H9 (cell line): ENCODE data around the gene APOL4. TPM values are rescaled to one million over a fixed set of nuclear protein-coding genes. Genes with fewer than 3 reads are reported as not detected.

Experiments used
- DNase-seq: peaks from one replicate; pipeline ENCODE4 v3.0.0-alpha.2; 2017
- H2AFZ ChIP-seq: one replicate; pipeline ENCODE4 v1.6.1; 2013; ENCODE audit warnings: mild to moderate bottlenecking, low read length, control low read depth, moderate library complexity
- H2AK5ac ChIP-seq: 2 replicates; pipeline ENCODE4 v1.6.1; 2013; ENCODE audit warnings: low read length, control low read depth, mixed read lengths; ENCODE audit not compliant: insufficient read length
- H2BK120ac ChIP-seq: one replicate; pipeline ENCODE4 v1.6.1; 2013; ENCODE audit warnings: low read depth, mild to moderate bottlenecking, low read length, control low read depth, inconsistent platforms; ENCODE audit not compliant: poor library complexity, severe bottlenecking
- H2BK12ac ChIP-seq: 2 replicates; pipeline ENCODE4 v1.6.1; 2013; ENCODE audit warnings: low read length, control low read depth, mixed read lengths, low read depth; ENCODE audit not compliant: insufficient read length
- H2BK15ac ChIP-seq: 2 replicates; pipeline ENCODE4 v1.6.1; 2013; ENCODE audit warnings: low read depth, low read length, control low read depth
- H2BK20ac ChIP-seq: one replicate; pipeline ENCODE4 v1.6.1; 2013; ENCODE audit warnings: low read depth, mild to moderate bottlenecking, low read length, control low read depth, inconsistent platforms; ENCODE audit not compliant: poor library complexity, severe bottlenecking
- H2BK5ac ChIP-seq: 2 replicates; pipeline ENCODE4 v1.6.1; 2013; ENCODE audit warnings: low read length, control low read depth, mixed read lengths; ENCODE audit not compliant: insufficient read length
- H3K14ac ChIP-seq: 2 replicates; pipeline ENCODE4 v1.6.1; 2013; ENCODE audit warnings: low read length, control low read depth; ENCODE audit not compliant: insufficient read depth
- H3K18ac ChIP-seq: 2 replicates; pipeline ENCODE4 v1.6.1; 2013; ENCODE audit warnings: low read depth, mild to moderate bottlenecking, mixed read lengths, low read length, control low read depth; ENCODE audit not compliant: insufficient read length
- H3K23ac ChIP-seq: 2 replicates; pipeline ENCODE4 v1.6.1; 2013; ENCODE audit warnings: low read length, control low read depth, mixed read lengths, low read depth; ENCODE audit not compliant: insufficient read length
- H3K23me2 ChIP-seq: 2 replicates; pipeline ENCODE4 v1.6.1; 2013; ENCODE audit warnings: low read depth, mild to moderate bottlenecking, mixed read lengths, low read length, control low read depth; ENCODE audit not compliant: insufficient read length, poor library complexity, severe bottlenecking
- H3K27ac ChIP-seq: 2 replicates; pipeline ENCODE4 v1.5.1; 2013; ENCODE audit warnings: low read length, control low read depth, mixed read lengths, low read depth; ENCODE audit not compliant: insufficient read length
- H3K27me3 ChIP-seq: 2 replicates; pipeline ENCODE4 v1.6.1; 2013; ENCODE audit warnings: low read length, control low read depth, inconsistent platforms; ENCODE audit not compliant: insufficient read depth
- H3K4ac ChIP-seq: 2 replicates; pipeline ENCODE4 v1.6.1; 2013; ENCODE audit warnings: low read depth, mild to moderate bottlenecking, control low read depth, inconsistent platforms, low read length, moderate library complexity
- H3K4me1 ChIP-seq: 2 replicates; pipeline ENCODE4 v1.6.1; 2013; ENCODE audit warnings: low read length, control low read depth, inconsistent platforms; ENCODE audit not compliant: insufficient read depth
- H3K4me2 ChIP-seq: 2 replicates; pipeline ENCODE4 v1.6.1; 2013; ENCODE audit warnings: low read length, control low read depth, mixed read lengths; ENCODE audit not compliant: insufficient read length, insufficient read depth
- H3K56ac ChIP-seq: 2 replicates; pipeline ENCODE4 v1.6.1; 2013; ENCODE audit warnings: low read depth, mild to moderate bottlenecking, mixed read lengths, low read length, control low read depth; ENCODE audit not compliant: insufficient read length
- H3K79me1 ChIP-seq: 2 replicates; pipeline ENCODE4 v1.6.1; 2013; ENCODE audit warnings: low read depth, mild to moderate bottlenecking, moderate library complexity, low read length, control low read depth, inconsistent platforms; ENCODE audit not compliant: insufficient read depth, poor library complexity, severe bottlenecking
- H3K79me2 ChIP-seq: 2 replicates; pipeline ENCODE4 v1.6.1; 2013; ENCODE audit warnings: low read length, control low read depth, inconsistent platforms; ENCODE audit not compliant: insufficient read depth
- H3K9ac ChIP-seq: 2 replicates; pipeline ENCODE4 v1.6.1; 2013; ENCODE audit warnings: low read length, control low read depth, mixed read lengths; ENCODE audit not compliant: insufficient read length; ENCODE audit errors: extremely low read depth
- H3K9me3 ChIP-seq: one replicate; pipeline ENCODE4 v1.6.1; 2013; ENCODE audit warnings: low read depth, low read length, inconsistent platforms; ENCODE audit not compliant: control insufficient read depth
- H3T11ph ChIP-seq: one replicate; pipeline ENCODE4 v1.6.1; 2013; ENCODE audit warnings: mild to moderate bottlenecking, low read length, control low read depth, inconsistent platforms
- H4K20me1 ChIP-seq: one replicate; pipeline ENCODE4 v1.6.1; 2013; ENCODE audit not compliant: control insufficient read depth, insufficient read length, insufficient read depth
- H4K5ac ChIP-seq: 2 replicates; pipeline ENCODE4 v1.6.1; 2013; ENCODE audit warnings: low read depth, mild to moderate bottlenecking, mixed read lengths, low read length, control low read depth; ENCODE audit not compliant: insufficient read length
- H4K8ac ChIP-seq: replicated peaks from 2 replicates; pipeline ENCODE4 v1.6.1; 2013; ENCODE audit warnings: low read length, control low read depth, mixed read lengths, low read depth; ENCODE audit not compliant: insufficient read length
- H4K91ac ChIP-seq: 2 replicates; pipeline ENCODE4 v1.6.1; 2013; ENCODE audit warnings: low read depth, mild to moderate bottlenecking, moderate library complexity, mixed read lengths, low read length, control low read depth; ENCODE audit not compliant: insufficient read length
- H3K27ac Mint-ChIP-seq, 3 experiments: 2 replicates in 2 of 3; 3 replicates in 1 of 3; pipeline ENCODE4 v1.8.0; 2020 to 2021; ENCODE audit warnings: mixed read lengths in 3 of 3, mild to moderate bottlenecking in 1 of 3, moderate library complexity in 1 of 3
- H3K27me3 Mint-ChIP-seq: 2 replicates; pipeline ENCODE4 v1.8.0; 2021; ENCODE audit warnings: low read depth, mild to moderate bottlenecking, moderate library complexity, mixed read lengths
- H3K36me3 Mint-ChIP-seq, 3 experiments: 2 replicates in 2 of 3; 3 replicates in 1 of 3; pipeline ENCODE4 v1.8.0; 2020 to 2021; ENCODE audit warnings: low read depth in 3 of 3, mixed read lengths in 3 of 3; ENCODE audit not compliant: insufficient read depth in 1 of 3
- H3K4me1 Mint-ChIP-seq, 2 experiments: 2 replicates each; pipeline ENCODE4 v1.8.0; 2020; ENCODE audit warnings: mixed read lengths in 2 of 2
- H3K4me3 Mint-ChIP-seq, 2 experiments: 2 replicates in 1 of 2; 3 replicates in 1 of 2; pipeline ENCODE4 v1.8.0; 2020 to 2021; ENCODE audit warnings: mild to moderate bottlenecking in 2 of 2, mixed read lengths in 2 of 2, moderate library complexity in 1 of 2
- H3K9me3 Mint-ChIP-seq, 2 experiments: 2 replicates in 1 of 2; 3 replicates in 1 of 2; pipeline ENCODE4 v1.8.0; 2020; ENCODE audit warnings: mild to moderate bottlenecking in 2 of 2, mixed read lengths in 2 of 2, moderate library complexity in 1 of 2
- CTCF ChIP-seq: fragments of 200-600 bp; sonication (generic); conservative IDR thresholded peaks from 3 replicates; pipeline ENCODE4 v1.8.0; 2021; ENCODE audit warnings: antibody characterized with exemption, mild to moderate bottlenecking
- WGBS: extraction: QIAGEN DNeasy Blood & Tissue Kit; methylation state at CpG from one replicate; pipeline ENCODE4 v1.1.7; 2013; ENCODE audit warnings: missing lambda C conversion rate, low lambda C conversion rate, mixed read lengths; ENCODE audit not compliant: insufficient read length; ENCODE audit errors: extremely low coverage; 5-methylcytosine and 5-hydroxymethylcytosine counted together
- total RNA-seq: library from RNA; stranded (reverse); gene quantifications from 2 replicates; pipeline ENCODE4 v1.2.1, GENCODE V29; 2021

APOL4 gene
- total RNA-seq, 1 experiment from 2014 or later: not detected

DNA sequence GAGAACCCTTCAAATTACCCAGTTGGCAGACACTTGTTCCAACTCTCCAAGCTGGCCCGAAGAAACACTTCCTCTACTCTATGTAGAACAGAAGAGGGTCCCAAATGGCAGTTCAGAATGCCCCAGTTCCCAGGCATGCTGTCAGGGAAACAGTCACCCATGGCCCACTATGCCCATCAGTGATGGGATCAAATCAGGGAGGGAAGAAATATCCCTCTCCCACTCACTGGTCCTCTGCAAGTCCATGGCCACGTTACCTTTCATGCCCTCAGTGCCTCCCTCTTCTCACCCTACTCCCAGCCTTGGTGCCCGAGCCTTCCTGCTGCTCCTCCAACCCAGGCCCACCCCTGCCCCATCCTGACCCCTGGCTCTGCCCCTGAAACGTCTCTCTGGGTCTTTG, 57.7 kb downstream of the APOL4 start:
- Mint-ChIP-seq H3K4me1 (peaks cover 30 to 49% of the 10 kb centered on the region in 2 experiments), H3K36me3 (no peaks in the 10 kb centered on the region), H3K27ac (0 out of 7 replicates have a peak overlapping the region, but pooled peaks of 1 of the 3 experiments have one; percentile 2), H3K4me3 (no peak overlapping the region; a peak in 1 of 5 replicates), H3K27me3 (peaks cover 5% of the 10 kb centered on the region; the same call in 1 of the 2 replicates), H3K9me3 (no peaks in the 10 kb centered on the region)
- Histone ChIP-seq H3K79me2 (no peaks in the 10 kb centered on the region), H2BK15ac (no peak overlapping the region), H3K18ac (no peak overlapping the region), H4K5ac (no peak overlapping the region), H2BK20ac (no peak overlapping the region), H3T11ph (no peak overlapping the region), H2BK5ac (no peak overlapping the region), H3K27me3 (no peaks in the 10 kb centered on the region; the same call in 1 of the 2 replicates), H4K20me1 (peaks cover 3% of the 10 kb centered on the region), H2BK12ac (no peak overlapping the region), H4K91ac (no peak overlapping the region), H3K23me2 (no peaks in the 10 kb centered on the region), H2AK5ac (peak overlapping the region; percentile 51), H3K14ac (no peak overlapping the region), H3K23ac (no peak overlapping the region), H3K4me1 (peaks cover 10% of the 10 kb centered on the region; the same call in 1 of the 2 replicates), H2AFZ (no peak overlapping the region), H2BK120ac (no peak overlapping the region), H4K8ac (no peak overlapping the region), H3K9ac (no peak overlapping the region), H3K27ac (no peak overlapping the region), H3K4me2 (no peak overlapping the region), H3K56ac (no peak overlapping the region), H3K9me3 (no peaks in the 10 kb centered on the region), H3K79me1 (no peaks in the 10 kb centered on the region), H3K4ac (no peak overlapping the region)
- no CpG with 5 or more reads among the region's 4 CpGs for WGBS
- DNase-seq: no peak
- TF ChIP-seq CTCF: no peak
